Measurements from ENCODE around the gene RPH3AL.

- TF ChIP-seq CTCF (IDR thresholded peaks at IDR 0.05; ENCODE audit: poor library complexity, severe bottlenecking) (no peak), EP300 (conservative IDR thresholded peaks at IDR 0.05; ENCODE audit: poor library complexity, severe bottlenecking) (no peak), EZH2 (IDR thresholded peaks at IDR 0.05; ENCODE audit: borderline replicate concordance, insufficient read depth, low read length, poor library complexity, severe bottlenecking) (no peak), POLR2AphosphoS5 (IDR thresholded peaks at IDR 0.05) (no peak), TAF1 (IDR thresholded peaks at IDR 0.05; ENCODE audit: low read depth) (no peak), MXI1 (conservative IDR thresholded peaks at IDR 0.05; ENCODE audit: poor library complexity, severe bottlenecking) (no peak)
- TF ChIP-seq, protein P1, sequence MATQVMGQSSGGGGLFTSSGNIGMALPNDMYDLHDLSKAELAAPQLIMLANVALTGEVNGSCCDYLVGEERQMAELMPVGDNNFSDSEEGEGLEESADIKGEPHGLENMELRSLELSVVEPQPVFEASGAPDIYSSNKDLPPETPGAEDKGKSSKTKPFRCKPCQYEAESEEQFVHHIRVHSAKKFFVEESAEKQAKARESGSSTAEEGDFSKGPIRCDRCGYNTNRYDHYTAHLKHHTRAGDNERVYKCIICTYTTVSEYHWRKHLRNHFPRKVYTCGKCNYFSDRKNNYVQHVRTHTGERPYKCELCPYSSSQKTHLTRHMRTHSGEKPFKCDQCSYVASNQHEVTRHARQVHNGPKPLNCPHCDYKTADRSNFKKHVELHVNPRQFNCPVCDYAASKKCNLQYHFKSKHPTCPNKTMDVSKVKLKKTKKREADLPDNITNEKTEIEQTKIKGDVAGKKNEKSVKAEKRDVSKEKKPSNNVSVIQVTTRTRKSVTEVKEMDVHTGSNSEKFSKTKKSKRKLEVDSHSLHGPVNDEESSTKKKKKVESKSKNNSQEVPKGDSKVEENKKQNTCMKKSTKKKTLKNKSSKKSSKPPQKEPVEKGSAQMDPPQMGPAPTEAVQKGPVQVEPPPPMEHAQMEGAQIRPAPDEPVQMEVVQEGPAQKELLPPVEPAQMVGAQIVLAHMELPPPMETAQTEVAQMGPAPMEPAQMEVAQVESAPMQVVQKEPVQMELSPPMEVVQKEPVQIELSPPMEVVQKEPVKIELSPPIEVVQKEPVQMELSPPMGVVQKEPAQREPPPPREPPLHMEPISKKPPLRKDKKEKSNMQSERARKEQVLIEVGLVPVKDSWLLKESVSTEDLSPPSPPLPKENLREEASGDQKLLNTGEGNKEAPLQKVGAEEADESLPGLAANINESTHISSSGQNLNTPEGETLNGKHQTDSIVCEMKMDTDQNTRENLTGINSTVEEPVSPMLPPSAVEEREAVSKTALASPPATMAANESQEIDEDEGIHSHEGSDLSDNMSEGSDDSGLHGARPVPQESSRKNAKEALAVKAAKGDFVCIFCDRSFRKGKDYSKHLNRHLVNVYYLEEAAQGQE (IDR thresholded peaks at IDR 0.05; ENCODE audit: borderline replicate concordance), result no peak
These were observed 13.2 kb downstream of the RPH3AL start for GRCh38 chr17:339193-340061.

Data from neural cell (in vitro differentiated cells).